Skeletal muscle tissue (tissue), 4 donors: Measurements from ENCODE around the gene MDFIC. TPM values are rescaled to one million over a fixed set of nuclear protein-coding genes. Genes with fewer than 3 reads are reported as not detected.

Experiments
- H3K27ac ChIP-seq: one replicate; pipeline ENCODE4 v1.7.0; 2013; ENCODE audit warnings: mild to moderate bottlenecking, low read depth, low read length, inconsistent platforms
- H3K27me3 ChIP-seq, 3 donors: one replicate each; pipeline ENCODE4 v1.7.0; 2013; ENCODE audit warnings: low read length in 3 of 3; ENCODE audit not compliant: control insufficient read depth in 3 of 3, insufficient read depth in 3 of 3
- H3K36me3 ChIP-seq, 3 donors: one replicate each; pipeline ENCODE4 v1.7.0; 2013; ENCODE audit warnings: low read length in 3 of 3; ENCODE audit not compliant: control insufficient read depth in 3 of 3, insufficient read depth in 3 of 3
- H3K4me1 ChIP-seq, 3 donors: one replicate each; pipeline ENCODE4 v1.7.0; 2013; ENCODE audit warnings: low read length in 3 of 3, mild to moderate bottlenecking in 3 of 3; ENCODE audit not compliant: control insufficient read depth in 3 of 3, insufficient read depth in 3 of 3
- H3K4me3 ChIP-seq, 3 donors: one replicate each; pipeline ENCODE4 v1.7.0; 2013; ENCODE audit warnings: low read length in 3 of 3
- H3K9ac ChIP-seq, 3 donors: one replicate each; pipeline ENCODE4 v1.7.0; 2013; ENCODE audit warnings: low read length in 3 of 3, mild to moderate bottlenecking in 3 of 3, moderate library complexity in 2 of 3, low read depth in 1 of 3
- H3K9me3 ChIP-seq, 3 donors: one replicate each; pipeline ENCODE4 v1.7.0; 2013; ENCODE audit warnings: low read length in 3 of 3; ENCODE audit not compliant: control insufficient read depth in 3 of 3
- total RNA-seq: library from RNA; depleted of rRNA; stranded (reverse); fragments of >200 nt; gene quantifications from one replicate; pipeline ENCODE4 v1.2.3, GENCODE V29; 2014
- donor health status: Osteomylitis.

The MDFIC gene
- total RNA-seq, 1 donor from 2014 or later = 20.9 TPM

DNA sequence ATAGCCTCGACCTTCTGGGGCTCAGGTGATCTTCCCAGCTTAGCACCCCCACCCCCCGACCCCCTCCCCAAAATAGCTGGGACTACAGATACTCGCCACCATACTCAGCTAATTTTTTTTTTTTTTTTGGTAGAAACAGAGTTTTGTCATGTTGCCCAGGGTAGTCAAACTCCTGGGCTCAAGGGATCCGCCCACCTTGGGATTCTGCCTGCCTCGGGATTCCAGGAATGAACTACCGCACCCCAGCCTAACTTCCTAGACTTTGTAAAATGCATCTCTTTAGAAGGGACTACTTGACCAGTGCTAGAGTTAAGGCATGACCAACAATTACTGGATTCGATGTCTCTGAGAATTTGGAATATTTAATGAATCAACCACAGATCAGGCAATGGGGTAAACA, 85.9 kb downstream of the MDFIC start:
- no peak overlapping the region for H3K27ac ChIP-seq
- no peak overlapping the region for H3K9ac ChIP-seq
- H3K9me3 ChIP-seq = no peaks in the 10 kb centered on the region
- no peaks in the 10 kb centered on the region for H3K36me3 ChIP-seq
- H3K4me3 ChIP-seq = no peak overlapping the region
- peaks cover 12 to 21% (median 19%) of the 10 kb centered on the region in 3 donors for H3K4me1 ChIP-seq
- H3K27me3 ChIP-seq = no peaks in the 10 kb centered on the region

GRCh38 chr7:115008465-115009114, 86.7 kb downstream of the MDFIC start:
- Histone ChIP-seq H3K27me3 (no peaks in the 10 kb centered on the region), H3K4me3 (no peak overlapping the region), H3K9me3 (no peaks in the 10 kb centered on the region), H3K27ac (peak overlapping the region; percentile 7), H3K4me1 (peaks cover 12 to 21% (median 19%) of the 10 kb centered on the region in 3 donors), H3K9ac (no peak overlapping the region), H3K36me3 (no peaks in the 10 kb centered on the region)

DNA sequence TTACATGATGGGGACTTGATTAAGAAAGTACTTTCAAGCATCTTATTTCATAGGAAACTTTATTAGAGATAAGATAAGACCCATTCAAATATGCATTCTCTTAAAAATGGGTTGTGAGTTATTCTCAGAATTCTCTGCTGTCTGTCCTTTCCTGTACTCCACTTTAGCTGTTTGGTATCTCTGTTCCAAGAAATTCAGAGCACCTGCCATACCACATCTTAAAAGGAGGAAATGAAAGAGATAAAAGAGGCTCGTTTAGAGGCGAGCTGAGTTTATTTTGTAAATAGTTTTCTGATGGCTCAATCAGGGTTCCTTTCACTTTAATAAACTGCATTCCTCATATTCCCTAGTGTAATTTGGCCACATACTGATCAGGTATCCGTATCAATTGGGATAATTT, 87.2 kb downstream of the MDFIC start:
- Histone ChIP-seq H3K9ac (peak overlapping the region in 1 of 3 donors; percentile 8), H3K9me3 (no peaks in the 10 kb centered on the region), H3K27me3 (no peaks in the 10 kb centered on the region), H3K4me1 (peaks cover 12 to 21% (median 19%) of the 10 kb centered on the region in 3 donors), H3K4me3 (no peak overlapping the region), H3K36me3 (no peaks in the 10 kb centered on the region), H3K27ac (peak overlapping the region; percentile 7)

GRCh38 chr7:115009736-115010440, 88.0 kb downstream of the MDFIC start:
- H3K36me3 ChIP-seq = no peaks in the 10 kb centered on the region
- peak overlapping the region; percentile 7 for H3K27ac ChIP-seq
- no peak overlapping the region for H3K9ac ChIP-seq
- H3K27me3 ChIP-seq = no peaks in the 10 kb centered on the region
- H3K4me3 ChIP-seq = no peak overlapping the region
- H3K4me1 ChIP-seq = peaks cover 12 to 21% (median 19%) of the 10 kb centered on the region in 3 donors
- no peaks in the 10 kb centered on the region for H3K9me3 ChIP-seq

DNA sequence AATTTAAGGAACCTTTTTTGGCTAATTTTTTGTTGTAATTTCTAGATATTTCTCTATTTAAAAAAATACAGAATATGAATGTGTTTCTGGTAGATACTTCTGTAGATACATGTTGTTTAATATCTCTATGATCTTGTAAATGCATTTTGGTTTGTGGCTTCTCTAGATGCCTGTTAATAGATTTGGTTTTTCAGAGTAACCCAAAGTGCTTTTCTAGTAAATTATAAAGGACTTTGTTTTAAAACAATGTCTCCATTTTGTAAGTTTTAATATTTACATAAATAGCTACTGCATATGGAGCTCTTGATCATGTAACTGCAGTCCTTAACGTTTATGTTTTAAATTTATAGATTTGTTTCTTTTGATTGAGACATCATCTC, 88.5 kb downstream of the MDFIC start:
- H3K4me3 ChIP-seq = no peak overlapping the region
- peaks cover 12 to 21% (median 19%) of the 10 kb centered on the region in 3 donors for H3K4me1 ChIP-seq
- H3K27ac ChIP-seq = no peak overlapping the region
- H3K9ac ChIP-seq = no peak overlapping the region
- H3K9me3 ChIP-seq = no peaks in the 10 kb centered on the region
- peaks cover 0 to under 1% (median 0%) of the 10 kb centered on the region in 3 donors for H3K36me3 ChIP-seq
- H3K27me3 ChIP-seq = no peaks in the 10 kb centered on the region

DNA sequence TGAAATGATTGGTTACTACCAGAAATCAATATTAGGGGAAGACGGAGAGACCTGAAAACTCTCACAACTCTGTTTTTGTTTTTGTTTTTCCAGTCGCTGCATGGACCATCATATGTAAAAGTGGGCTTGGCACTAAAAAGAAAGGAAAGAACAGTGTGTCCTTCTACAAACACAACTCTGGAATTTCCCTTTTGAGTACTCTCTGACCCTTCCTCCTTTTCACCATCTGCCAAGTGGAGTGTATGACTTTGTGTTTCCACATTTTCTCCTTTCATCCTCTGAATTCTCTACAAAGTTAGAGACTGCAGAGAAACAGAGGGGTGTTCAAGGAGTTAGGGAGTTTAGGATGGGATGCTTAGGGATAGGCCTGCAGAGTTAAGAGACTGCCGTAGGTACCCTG, 92.0 kb downstream of the MDFIC start:
- H3K36me3 ChIP-seq = peaks cover 2 to 6% (median 4%) of the 10 kb centered on the region in 3 donors
- H3K4me3 ChIP-seq = no peak overlapping the region
- no peak overlapping the region for H3K9ac ChIP-seq
- H3K4me1 ChIP-seq = peaks cover 3 to 12% (median 9%) of the 10 kb centered on the region in 3 donors
- no peaks in the 10 kb centered on the region for H3K9me3 ChIP-seq
- H3K27me3 ChIP-seq = no peaks in the 10 kb centered on the region
- no peak overlapping the region for H3K27ac ChIP-seq

- Histone ChIP-seq H3K4me3 (no peak overlapping the region), H3K27me3 (no peaks in the 10 kb centered on the region), H3K9me3 (no peaks in the 10 kb centered on the region), H3K27ac (no peak overlapping the region), H3K9ac (no peak overlapping the region), H3K4me1 (peaks cover 0 to 4% (median 0%) of the 10 kb centered on the region in 3 donors), H3K36me3 (peaks cover 2 to 6% (median 4%) of the 10 kb centered on the region in 3 donors)
Measured at GRCh38 chr7:115014794-115015193, 92.9 kb downstream of the MDFIC start.

DNA sequence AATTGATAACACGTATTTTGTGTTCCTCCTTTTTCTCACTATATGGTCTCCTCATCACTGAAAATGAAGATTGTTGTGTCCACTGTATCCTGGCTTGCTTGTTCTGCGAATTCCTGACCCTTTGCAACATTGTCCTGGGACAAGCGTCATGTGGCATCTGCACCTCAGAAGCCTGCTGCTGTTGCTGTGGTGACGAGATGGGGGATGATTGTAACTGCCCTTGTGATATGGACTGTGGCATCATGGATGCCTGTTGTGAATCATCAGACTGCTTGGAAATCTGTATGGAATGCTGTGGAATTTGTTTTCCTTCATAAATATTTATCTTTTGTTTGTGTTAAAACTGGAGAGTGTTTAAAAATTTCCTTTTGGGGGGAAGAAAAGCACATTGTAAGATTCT, 93.7 kb downstream of the MDFIC start:
- H3K36me3 ChIP-seq = peaks cover 2 to 6% (median 4%) of the 10 kb centered on the region in 3 donors
- H3K9me3 ChIP-seq = no peaks in the 10 kb centered on the region
- H3K9ac ChIP-seq = no peak overlapping the region
- no peaks in the 10 kb centered on the region for H3K27me3 ChIP-seq
- H3K4me1 ChIP-seq = no peaks in the 10 kb centered on the region
- H3K4me3 ChIP-seq = no peak overlapping the region
- H3K27ac ChIP-seq = no peak overlapping the region

DNA sequence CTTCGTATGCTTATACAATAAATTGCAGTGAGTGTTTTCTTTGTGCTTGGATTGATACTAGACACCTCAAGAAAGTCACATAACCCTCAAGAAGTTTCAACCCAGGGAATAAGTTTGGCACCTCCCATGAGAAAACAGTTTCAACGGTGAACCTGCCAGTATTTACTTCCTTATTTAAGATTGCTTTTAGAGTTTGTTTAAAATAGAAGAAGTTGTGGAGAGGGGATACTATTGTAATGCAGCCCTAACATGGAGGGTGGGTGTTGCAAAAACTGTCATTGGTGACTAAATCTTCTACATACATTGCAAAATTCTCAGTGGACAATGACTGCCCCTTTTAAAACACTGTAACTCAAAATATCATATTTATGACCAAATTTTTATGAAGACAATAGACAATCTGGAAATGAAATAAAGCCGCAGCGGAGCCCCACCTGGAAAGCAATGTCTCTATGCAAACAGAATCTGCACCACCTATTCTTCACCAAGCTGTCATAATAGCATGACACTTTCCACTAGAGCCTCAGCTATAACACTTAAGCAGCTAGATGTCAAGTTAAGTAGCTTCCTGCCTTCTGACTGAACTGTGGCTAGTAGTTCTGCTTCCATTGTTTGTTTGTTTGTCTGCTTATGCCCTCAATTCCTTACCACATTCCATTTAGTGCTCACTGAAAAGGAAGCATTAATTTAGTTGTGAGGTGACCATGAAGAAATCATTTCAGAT, 98.2 kb downstream of the MDFIC start:
- Histone ChIP-seq H3K27ac (no peak overlapping the region), H3K4me3 (no peak overlapping the region), H3K9ac (no peak overlapping the region), H3K9me3 (no peaks in the 10 kb centered on the region), H3K36me3 (peaks cover 2 to 6% (median 4%) of the 10 kb centered on the region in 3 donors), H3K27me3 (no peaks in the 10 kb centered on the region), H3K4me1 (no peaks in the 10 kb centered on the region)

DNA sequence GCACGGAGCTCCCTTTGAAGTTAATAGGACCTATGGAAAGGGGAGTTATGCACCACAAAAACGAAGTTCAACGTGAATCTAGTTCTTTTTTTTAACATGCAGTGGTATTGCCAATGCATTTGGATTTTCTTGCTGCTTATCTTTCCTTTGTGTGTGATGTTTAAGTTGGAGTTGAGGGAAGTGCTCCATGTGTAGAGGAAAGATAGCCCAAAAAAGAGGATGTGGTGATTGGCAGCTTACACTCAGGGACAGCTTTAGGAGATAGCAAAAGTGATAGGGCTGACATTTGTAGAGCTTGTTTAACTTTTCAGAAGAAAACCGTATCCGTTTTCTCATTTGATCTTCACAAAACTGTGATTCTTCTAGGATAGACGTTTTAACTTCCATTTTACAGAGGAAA, 101.3 kb downstream of the MDFIC start:
- H3K9me3 ChIP-seq = no peaks in the 10 kb centered on the region
- no peak overlapping the region for H3K9ac ChIP-seq
- H3K27ac ChIP-seq = no peak overlapping the region
- no peaks in the 10 kb centered on the region for H3K4me1 ChIP-seq
- no peaks in the 10 kb centered on the region for H3K27me3 ChIP-seq
- H3K4me3 ChIP-seq = no peak overlapping the region
- H3K36me3 ChIP-seq = no peaks in the 10 kb centered on the region
